Measurements from ENCODE around the gene UBE2J2. TPM values are rescaled to one million over a fixed set of nuclear protein-coding genes. Genes with fewer than 3 reads are reported as not detected.

UBE2J2 gene
- total RNA-seq, 3 donors from 2014 or later = 89.3 to 93.6 (median 91.2) TPM

DNA sequence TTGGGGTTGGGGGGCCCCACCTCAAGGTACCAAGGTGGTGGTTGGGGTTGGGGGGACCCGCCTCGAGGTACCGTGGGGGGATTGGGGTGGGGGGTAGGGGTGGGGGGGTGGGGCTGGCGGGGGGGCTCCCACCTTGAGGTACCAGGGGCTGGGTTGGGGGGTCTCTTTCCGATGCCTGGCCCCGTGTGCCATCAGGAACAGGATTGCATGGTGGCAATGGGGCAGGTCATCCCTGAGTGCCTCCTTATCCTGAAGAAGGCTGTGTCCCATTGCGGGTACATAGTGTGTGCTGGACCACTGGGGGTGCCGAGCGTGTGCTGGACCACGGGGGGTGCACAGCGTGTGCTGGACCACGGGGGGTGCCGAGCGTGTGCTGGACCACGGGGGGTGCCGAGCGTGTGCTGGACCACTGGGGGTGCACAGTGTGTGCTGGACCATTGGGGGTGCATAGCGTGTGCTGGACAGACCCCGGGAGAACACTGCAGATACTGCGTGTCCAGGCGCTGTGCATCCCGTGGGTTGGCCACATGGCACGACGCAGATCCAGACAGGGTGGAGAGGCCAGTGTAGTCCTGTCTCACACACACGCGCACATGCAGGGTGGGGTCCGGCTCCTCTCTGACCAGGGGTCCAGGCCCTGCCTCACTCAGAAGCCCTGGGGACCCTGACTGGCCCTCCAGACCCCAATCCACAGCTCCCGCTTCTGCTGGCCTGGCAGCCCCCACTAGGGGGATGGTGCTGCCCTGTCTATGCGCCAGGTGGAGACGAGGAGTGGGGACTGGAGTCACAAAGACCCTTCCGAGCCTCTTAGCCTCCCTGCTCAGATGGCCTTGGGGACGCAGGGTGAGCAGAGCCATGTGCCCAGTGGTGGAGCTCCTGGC lies 10.8 kb upstream of the UBE2J2 start:
- no peaks in the 10 kb centered on the region for H3K9me3 Mint-ChIP-seq
- no peak overlapping the region for H3K4me3 Mint-ChIP-seq
- no peaks in the 10 kb centered on the region for H3K36me3 Mint-ChIP-seq (ENCODE audit: insufficient read depth)
- no peaks in the 10 kb centered on the region for H3K4me1 Mint-ChIP-seq (ENCODE audit: low read depth)
- DNase-seq (no peak), ATAC-seq (no peak)
- no peaks in the 10 kb centered on the region for H3K27me3 Mint-ChIP-seq (ENCODE audit: low read depth)

DNA sequence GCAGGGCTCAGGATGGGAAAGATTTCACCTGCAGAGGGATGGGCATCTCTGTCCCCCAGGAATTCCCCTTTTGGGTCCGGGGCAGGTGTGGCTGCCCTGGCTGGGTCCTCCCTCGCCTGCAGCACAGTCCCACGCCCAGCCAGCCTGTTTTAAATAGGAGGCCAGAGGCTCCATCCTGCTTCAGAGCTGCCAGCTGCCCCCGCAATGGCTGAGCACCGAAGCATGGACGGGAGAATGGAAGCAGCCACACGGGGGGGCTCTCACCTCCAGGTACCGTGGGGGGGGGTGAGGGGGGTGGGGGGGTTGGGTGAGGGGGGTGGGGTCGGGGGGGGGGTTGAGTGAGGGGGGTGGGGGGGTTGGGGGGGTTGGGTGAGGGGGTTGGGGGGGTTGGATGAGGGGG lies 10.2 kb upstream of the UBE2J2 start:
- no peaks in the 10 kb centered on the region for H3K9me3 Mint-ChIP-seq
- H3K4me3 Mint-ChIP-seq = no peak overlapping the region
- no peak for ATAC-seq

DNA sequence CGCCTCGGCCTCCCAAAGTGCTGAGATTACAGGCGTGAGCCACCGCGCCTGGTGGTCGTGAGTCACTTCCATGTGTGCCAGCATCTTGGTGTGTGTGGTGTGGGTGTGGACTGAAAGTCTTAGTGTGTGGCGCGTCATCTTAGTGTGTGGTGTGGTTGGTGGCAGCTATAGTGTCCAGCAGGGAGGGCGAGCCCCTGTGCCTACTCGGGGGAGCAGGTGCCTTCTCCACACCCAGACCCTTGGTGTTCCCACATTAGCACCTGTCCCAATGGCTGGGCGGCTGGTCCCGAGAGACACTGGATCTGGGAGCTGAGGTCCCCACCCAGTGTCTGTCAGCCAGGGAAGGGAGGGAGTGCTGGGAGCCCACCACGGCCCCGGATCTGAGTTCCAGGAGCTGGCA lies 9.3 kb upstream of the UBE2J2 start:
- H3K4me1 Mint-ChIP-seq (ENCODE audit: low read depth) = no peaks in the 10 kb centered on the region
- ATAC-seq (peak in 1 of 2 donors; percentile 51), DNase-seq (no peak)
- H3K4me3 Mint-ChIP-seq = no peak overlapping the region
- no peaks in the 10 kb centered on the region for H3K27me3 Mint-ChIP-seq (ENCODE audit: low read depth)
- no peaks in the 10 kb centered on the region for H3K36me3 Mint-ChIP-seq (ENCODE audit: insufficient read depth)
- no peaks in the 10 kb centered on the region for H3K9me3 Mint-ChIP-seq

More for the DNA sequence above, 10.2 kb upstream of the UBE2J2 start:
- no peak for DNase-seq
- no peaks in the 10 kb centered on the region for H3K27me3 Mint-ChIP-seq (ENCODE audit: low read depth)
- H3K36me3 Mint-ChIP-seq (ENCODE audit: insufficient read depth) = no peaks in the 10 kb centered on the region
- H3K4me1 Mint-ChIP-seq (ENCODE audit: low read depth) = no peaks in the 10 kb centered on the region

DNA sequence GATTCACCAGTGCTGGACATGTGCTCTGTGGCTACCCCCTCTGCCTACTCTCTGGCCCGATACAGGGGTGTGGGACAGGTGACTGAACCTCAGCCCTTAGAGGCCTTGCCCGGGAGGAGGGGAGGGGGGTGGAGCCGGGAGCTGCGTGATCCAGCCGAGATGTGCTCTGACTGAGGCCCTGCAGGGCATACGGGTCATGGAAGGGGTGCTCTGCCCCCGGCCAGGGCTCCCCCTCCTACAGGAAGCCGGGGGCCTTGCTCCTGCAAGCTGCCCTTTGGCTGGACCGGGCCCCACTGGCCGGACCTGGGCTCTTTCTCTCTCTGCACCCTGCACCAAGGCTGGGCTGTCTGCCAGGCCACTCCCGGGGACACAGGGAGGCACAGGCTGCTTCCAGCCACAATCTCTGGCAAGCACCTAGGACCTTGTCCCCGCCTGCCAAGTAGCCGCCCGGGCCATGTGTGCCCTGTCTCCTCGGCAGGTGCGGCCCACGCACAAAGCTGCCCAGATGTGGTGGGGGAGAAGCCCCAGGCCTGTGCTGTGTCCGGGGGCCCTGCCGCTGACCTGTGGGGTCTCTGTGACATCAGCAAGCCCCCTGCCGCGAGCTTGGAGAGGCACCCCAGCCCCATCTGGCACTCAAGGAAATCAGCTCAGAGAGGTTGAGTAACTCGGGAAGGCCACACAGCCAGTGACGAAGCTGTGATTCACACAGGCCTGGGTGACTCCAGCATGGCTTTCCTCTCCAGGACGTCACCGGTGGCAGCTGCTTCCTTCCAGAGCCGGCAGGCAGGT lies 8.1 kb upstream of the UBE2J2 start:
- no peak for DNase-seq
- no peak for ATAC-seq
- Mint-ChIP-seq H3K9me3 (no peaks in the 10 kb centered on the region), H3K27me3 (ENCODE audit: low read depth) (no peaks in the 10 kb centered on the region), H3K4me3 (no peak overlapping the region), H3K4me1 (ENCODE audit: low read depth) (no peaks in the 10 kb centered on the region), H3K36me3 (ENCODE audit: insufficient read depth) (no peaks in the 10 kb centered on the region)

DNA sequence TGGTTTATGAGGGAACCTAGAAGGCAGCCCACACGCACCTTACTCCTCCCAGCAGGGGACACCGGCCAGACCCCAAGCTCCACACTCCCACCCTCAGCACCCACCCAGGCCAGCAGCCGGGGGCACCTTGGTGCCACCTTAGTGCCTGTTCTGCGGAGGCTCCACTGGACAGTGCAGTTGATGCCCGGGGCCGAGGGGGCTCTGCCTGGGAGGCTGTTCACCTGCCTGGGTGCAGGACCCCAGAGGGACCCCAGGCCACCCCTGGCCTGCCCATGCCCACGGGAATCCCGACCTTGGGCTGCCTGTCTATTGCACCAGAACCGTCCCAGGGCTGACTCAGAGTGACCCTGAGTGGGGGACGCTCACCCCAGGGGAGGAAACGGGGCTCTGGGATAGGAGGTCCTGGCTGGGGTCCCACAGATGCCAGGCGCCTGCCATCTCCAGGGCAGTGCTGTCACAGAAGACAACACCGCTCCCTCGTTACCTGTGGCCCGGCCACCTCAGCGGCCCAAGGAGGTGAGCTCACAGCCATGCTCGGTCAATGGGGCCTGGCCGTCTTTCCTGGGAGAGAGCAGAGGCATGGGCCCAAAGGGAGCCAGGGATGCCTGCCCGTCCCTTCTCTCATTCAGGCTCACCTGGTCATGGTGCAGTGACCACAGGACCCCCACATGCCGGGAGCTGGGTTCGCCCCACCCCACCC lies 7.3 kb upstream of the UBE2J2 start:
- Mint-ChIP-seq H3K4me3 (no peak overlapping the region), H3K27me3 (ENCODE audit: low read depth) (no peaks in the 10 kb centered on the region), H3K36me3 (ENCODE audit: insufficient read depth) (no peaks in the 10 kb centered on the region), H3K9me3 (no peaks in the 10 kb centered on the region), H3K4me1 (ENCODE audit: low read depth) (no peaks in the 10 kb centered on the region)
- ATAC-seq (no peak), DNase-seq (no peak)

DNA sequence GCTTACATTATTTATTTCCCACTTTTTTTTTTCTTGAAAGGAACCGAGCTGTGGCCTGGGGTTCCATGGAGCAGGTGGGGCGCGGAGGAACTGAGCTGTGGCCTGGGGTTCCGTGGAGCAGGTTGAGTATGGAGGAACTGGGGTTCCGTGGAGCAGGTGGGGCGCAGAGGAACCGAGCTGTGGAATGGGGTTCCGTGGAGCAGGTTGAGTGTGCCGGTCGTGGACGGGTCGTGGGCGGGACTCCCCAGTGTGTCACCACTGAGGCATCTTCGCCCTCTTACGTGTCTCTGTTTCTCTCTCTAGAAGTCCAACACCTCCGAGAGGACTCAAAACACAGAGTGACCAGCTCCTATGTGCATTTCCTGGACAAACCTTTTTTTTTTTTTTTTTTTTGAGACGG lies 5.4 kb upstream of the UBE2J2 start:
- Mint-ChIP-seq H3K4me3 (no peak overlapping the region), H3K9me3 (no peaks in the 10 kb centered on the region), H3K27me3 (ENCODE audit: low read depth) (no peaks in the 10 kb centered on the region), H3K36me3 (ENCODE audit: insufficient read depth) (no peaks in the 10 kb centered on the region), H3K4me1 (ENCODE audit: low read depth) (peaks cover 4% of the 10 kb centered on the region)
- DNase-seq (no peak), ATAC-seq (no peak)

DNA sequence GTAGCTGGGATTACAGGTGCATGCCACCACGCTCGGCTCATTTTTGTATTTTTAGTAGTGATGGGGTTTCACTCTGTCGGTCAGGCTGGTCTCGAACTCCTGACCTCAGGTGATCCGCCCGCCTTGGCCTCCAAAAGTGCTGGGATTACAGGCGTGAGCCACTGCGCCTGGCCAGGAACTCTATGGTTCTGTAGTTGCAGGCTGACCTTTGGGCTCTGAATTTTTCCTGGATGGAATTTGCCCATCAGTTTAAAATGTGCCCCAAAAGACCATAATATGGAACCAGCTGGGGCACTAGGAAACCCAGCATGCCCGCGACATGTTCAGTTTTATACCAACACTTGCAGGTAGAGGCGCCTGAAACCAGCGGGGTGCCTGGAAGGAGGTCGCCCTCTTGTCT lies 5.0 kb upstream of the UBE2J2 start:
- Mint-ChIP-seq H3K4me1 (ENCODE audit: low read depth) (peaks cover 4% of the 10 kb centered on the region), H3K36me3 (ENCODE audit: insufficient read depth) (no peaks in the 10 kb centered on the region), H3K27me3 (ENCODE audit: low read depth) (no peaks in the 10 kb centered on the region), H3K4me3 (no peak overlapping the region), H3K9me3 (no peaks in the 10 kb centered on the region)
- ATAC-seq = no peak
- no peak for DNase-seq

DNA sequence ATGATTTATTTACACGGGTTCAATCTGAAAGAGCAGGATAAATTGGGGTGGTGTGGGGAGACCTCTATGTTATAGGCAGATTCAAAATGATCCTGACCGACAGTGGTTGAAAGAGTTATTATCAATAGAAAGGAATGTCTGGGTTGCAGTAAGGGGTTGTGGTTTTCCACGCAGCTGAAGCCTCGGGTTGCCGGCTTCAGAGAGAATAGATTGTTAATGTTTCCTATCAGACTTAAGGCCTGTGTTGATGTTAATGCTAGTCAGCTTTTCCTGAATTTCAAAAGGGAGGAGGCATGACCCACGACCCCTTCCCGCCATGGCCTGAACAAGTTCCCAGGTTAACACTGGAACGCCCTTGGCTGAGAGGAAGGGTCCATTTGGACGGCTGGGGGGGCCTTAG lies 2.2 kb upstream of the UBE2J2 start:
- ATAC-seq (no peak), DNase-seq (no peak)
- H3K4me3 Mint-ChIP-seq = peak overlapping the region; percentile 46
- H3K9me3 Mint-ChIP-seq = no peaks in the 10 kb centered on the region
- peaks cover 26% of the 10 kb centered on the region for H3K4me1 Mint-ChIP-seq (ENCODE audit: low read depth)
- H3K36me3 Mint-ChIP-seq (ENCODE audit: insufficient read depth) = peaks cover 3% of the 10 kb centered on the region
- no peaks in the 10 kb centered on the region for H3K27me3 Mint-ChIP-seq (ENCODE audit: low read depth)

DNA sequence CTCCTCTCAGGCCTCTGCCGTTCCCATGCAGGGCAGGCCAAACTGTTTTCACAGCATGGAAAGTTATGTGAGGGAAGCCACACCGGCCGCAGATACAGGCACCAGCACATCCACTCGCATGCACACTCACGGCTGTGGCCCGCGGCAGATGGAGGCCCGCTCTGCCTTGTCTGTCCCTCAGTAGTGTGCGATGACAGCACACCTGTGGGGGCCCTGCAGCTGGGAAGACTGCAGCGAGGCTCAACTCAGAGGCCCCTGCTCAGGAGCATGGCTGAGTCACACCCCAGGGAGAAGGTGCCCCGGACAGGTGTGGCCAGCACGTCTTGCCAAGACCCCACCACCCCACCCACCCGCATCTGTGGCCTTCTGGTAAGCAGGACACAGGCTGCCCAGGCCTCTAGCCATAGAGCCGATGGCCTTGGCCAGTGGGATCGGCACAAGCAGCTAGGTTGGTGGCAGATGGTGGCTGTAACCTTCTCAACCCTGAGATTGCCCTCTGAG lies 1.3 kb upstream of the UBE2J2 start:
- no peak for ATAC-seq
- no peaks in the 10 kb centered on the region for H3K9me3 Mint-ChIP-seq
- peaks cover 34% of the 10 kb centered on the region for H3K4me1 Mint-ChIP-seq (ENCODE audit: low read depth)
- H3K36me3 Mint-ChIP-seq (ENCODE audit: insufficient read depth) = peaks cover 8% of the 10 kb centered on the region
- H3K27me3 Mint-ChIP-seq (ENCODE audit: low read depth) = no peaks in the 10 kb centered on the region
- peak overlapping the region; percentile 72 for H3K4me3 Mint-ChIP-seq
- DNase-seq = no peak

DNA sequence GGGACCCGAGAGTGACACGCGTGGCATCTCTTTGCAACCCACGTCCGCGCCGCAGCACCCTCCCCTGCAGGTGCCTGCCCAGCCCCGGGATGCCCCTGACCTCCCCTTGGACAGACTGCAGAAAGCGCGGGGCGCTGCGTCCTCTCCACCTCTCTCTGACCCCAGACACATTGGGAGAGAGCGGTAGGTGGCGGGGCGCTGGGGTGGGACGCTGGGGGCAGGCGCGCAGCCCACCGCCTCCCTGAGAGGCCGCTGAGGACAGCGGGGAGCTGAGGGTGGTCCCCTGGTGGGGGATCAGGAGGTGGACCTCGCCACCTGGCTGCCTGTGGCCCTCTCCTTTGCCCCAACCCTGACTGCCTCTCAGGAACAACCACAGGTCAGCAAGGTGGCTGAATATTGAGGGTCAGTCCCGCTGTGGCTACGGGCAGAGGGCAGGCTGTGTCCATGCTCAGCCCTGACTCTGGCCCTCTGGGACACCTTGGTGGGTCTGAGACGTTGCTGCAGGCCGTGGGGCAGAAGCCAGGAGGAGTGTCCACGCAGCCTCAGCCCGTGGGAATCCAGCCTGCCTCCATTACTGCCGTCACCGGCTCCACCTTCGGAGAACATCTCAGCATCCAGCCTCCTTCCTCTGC lies 761 bp upstream of the UBE2J2 start:
- H3K4me3 Mint-ChIP-seq = peak overlapping the region; percentile 72
- ATAC-seq (no peak), DNase-seq (no peak)
- H3K36me3 Mint-ChIP-seq (ENCODE audit: insufficient read depth) = peaks cover 10% of the 10 kb centered on the region
- no peaks in the 10 kb centered on the region for H3K27me3 Mint-ChIP-seq (ENCODE audit: low read depth)
- no peaks in the 10 kb centered on the region for H3K9me3 Mint-ChIP-seq
- peaks cover 39% of the 10 kb centered on the region for H3K4me1 Mint-ChIP-seq (ENCODE audit: low read depth)

DNA sequence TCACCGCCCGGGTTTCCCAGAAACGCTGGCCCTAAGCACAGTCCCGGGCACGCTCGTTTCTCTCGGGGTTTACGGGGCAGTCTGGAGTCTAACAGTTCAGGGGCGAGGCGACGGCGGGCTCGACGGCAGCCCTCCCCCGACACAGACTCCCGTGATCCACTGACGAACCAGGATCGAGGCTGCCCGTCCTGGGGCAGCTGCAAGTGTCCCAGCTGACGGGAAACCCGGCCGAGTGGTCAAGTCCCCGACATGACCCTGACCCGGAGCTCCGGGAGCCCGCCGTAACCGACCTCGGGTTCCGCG lies 494 bp downstream of the UBE2J2 start:
- DNase-seq = no peak
- ATAC-seq = peak; percentile 1 to 7

DNA sequence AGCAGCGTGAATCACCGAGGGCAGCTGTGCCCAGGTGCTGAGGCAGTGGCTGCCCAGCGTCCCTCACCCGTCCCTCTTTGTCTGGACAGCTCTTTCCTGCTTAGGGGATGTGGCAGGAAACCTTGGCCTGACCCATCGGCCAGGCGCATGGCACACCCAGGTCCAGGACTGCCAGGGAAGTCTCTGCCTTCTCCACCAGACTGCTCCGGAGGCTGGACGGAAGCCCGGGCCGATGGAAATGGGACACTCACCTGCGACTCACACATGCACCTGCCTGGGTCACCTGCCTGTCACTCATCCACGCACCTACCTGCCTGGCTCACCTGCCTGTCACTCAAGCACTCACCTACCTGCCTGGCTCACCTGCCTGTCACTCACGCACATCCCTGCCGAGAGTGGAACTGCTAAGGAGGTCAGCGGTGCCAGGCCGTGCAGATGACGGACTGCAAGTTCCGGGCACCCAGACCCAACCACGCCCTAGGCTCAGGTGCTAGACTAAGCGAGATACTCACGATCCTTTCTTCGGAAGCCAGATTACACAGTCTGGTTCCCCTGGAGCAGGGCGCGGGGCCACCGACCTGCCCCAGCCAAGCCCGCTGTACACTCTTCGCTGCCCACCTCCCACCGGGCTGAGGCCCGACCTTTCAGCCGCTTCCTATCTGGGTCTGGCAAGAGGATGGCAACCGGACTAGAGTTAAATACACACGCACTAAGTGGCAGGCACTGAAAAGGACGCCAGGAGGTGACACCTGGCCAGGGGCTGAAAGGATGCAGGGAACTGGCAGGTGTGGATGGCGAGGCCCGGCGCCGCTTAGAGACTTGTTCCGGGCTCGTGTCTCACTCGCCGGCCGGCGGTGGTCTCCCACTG lies 1.1 kb downstream of the UBE2J2 start:
- H3K4me1 Mint-ChIP-seq (ENCODE audit: low read depth) = peaks cover 43% of the 10 kb centered on the region
- H3K36me3 Mint-ChIP-seq (ENCODE audit: insufficient read depth) = peaks cover 14% of the 10 kb centered on the region
- DNase-seq = no peak
- ATAC-seq = no peak
- no peaks in the 10 kb centered on the region for H3K27me3 Mint-ChIP-seq (ENCODE audit: low read depth)
- H3K9me3 Mint-ChIP-seq = no peaks in the 10 kb centered on the region
- H3K4me3 Mint-ChIP-seq = peak overlapping the region; percentile 89

More for the DNA sequence above, 494 bp downstream of the UBE2J2 start:
- Mint-ChIP-seq H3K36me3 (ENCODE audit: insufficient read depth) (peaks cover 11% of the 10 kb centered on the region), H3K4me3 (peak overlapping the region; percentile 89), H3K4me1 (ENCODE audit: low read depth) (peaks cover 40% of the 10 kb centered on the region), H3K27me3 (ENCODE audit: low read depth) (no peaks in the 10 kb centered on the region), H3K9me3 (no peaks in the 10 kb centered on the region)

DNA sequence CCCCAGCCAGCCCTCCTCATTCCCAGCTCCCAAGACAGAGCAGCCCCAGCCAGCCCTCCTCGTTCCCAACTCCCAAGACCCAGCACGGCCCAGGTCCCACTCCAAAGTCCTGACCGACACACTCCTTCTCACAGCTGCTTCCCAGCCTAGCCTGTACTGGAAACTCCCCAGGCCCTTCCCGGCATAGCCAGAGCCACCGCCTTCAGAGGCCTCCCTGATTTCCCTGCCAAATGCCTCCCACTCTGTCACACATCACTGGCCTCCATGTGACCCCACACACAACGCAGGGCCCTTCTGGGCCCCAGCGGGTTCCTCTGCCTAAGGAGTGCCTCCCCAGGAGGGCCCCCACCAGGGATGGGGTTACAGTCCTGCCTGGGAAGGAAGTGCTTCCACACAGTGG lies 2.8 kb downstream of the UBE2J2 start:
- Mint-ChIP-seq H3K9me3 (no peaks in the 10 kb centered on the region), H3K27me3 (ENCODE audit: low read depth) (no peaks in the 10 kb centered on the region), H3K4me1 (ENCODE audit: low read depth) (peaks cover 44% of the 10 kb centered on the region), H3K4me3 (peak overlapping the region; percentile 78), H3K36me3 (ENCODE audit: insufficient read depth) (peaks cover 18% of the 10 kb centered on the region)
- no peak for DNase-seq
- no peak for ATAC-seq

All from activated T-cell treated with anti-CD3 and anti-CD28 coated beads, Interleukin-2, amount 50 U/mL, for 4 hours (primary cell).